ENCODE measurements around the gene CLSTN1. TPM values are rescaled to one million over a fixed set of nuclear protein-coding genes. Genes with fewer than 3 reads are reported as not detected.
A peak's percentile ranks its signal among the peaks of the same experiment; 100 is the strongest.

Gene CLSTN1
- total and polyA plus RNA-seq, 12 donors = 37.1 to 79.8 (median 63.8) TPM

DNA sequence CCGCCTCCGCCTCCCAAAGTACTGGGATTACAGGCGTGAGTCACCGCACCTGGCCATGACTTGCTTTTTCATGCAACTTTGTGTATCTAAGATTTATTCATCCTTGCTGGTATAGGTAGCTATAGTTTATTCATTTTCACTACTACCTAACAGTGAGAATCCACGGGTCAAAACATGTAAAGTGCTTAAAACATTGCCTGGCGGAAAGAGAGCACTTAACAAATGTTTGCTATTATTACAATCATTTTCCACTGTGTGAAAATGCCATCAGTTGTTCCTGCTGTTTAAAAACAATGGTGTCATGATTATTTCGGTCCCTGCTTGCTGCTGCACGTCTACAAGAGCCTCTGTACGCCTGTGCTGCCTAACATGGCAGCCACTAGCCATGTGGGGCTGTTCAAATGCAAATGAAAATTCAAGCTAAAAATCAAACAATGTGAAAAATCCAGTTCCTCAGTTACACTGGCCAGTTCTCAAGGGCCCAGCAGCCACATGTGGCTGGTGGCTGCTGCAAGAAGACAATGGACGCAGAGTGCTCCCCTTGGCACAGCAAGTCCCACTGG is 65.1 kb downstream of the CLSTN1 start:
- DNase-seq (no peak), ATAC-seq (peak in 5 of 8 donors; percentile 48 to 73 (median 57))
- no peaks in the 10 kb centered on the region for H3K9me3 ChIP-seq
- H3K36me3 ChIP-seq = peaks cover 0 to 24% (median 0%) of the 10 kb centered on the region in 9 donors
- peaks cover 0 to 33% (median 20%) of the 10 kb centered on the region in 9 donors for H3K4me1 ChIP-seq
- no peak for TF ChIP-seq CTCF (IDR thresholded peaks at IDR 0.05)
- no peaks in the 10 kb centered on the region for H3K27me3 ChIP-seq
- no peak overlapping the region for H3K4me3 ChIP-seq
- intact Hi-C loops (cut with DNase I) = no loop called here
- H3K27ac ChIP-seq = peak overlapping the region in 4 of 10 donors; percentile 30 to 51 (median 42)
- 93 to 98% methylated on average over 10 of the region's 10 CpGs for WGBS, 2 donors

- H3K36me3 ChIP-seq = peaks cover 0 to 46% (median 7%) of the 10 kb centered on the region in 9 donors
- intact Hi-C loops (cut with DNase I) = no loop called here
- H3K9me3 ChIP-seq = no peaks in the 10 kb centered on the region
- no peak for DNase-seq
- peaks cover 0 to 40% (median 20%) of the 10 kb centered on the region in 9 donors for H3K4me1 ChIP-seq
- no peak overlapping the region for H3K4me3 ChIP-seq
- no peaks in the 10 kb centered on the region for H3K27me3 ChIP-seq
- TF ChIP-seq CTCF (IDR thresholded peaks at IDR 0.05) = no peak
- 31 to 34% methylated on average over 10 of the region's 10 CpGs for WGBS, 2 donors
- peak in 4 of 8 donors; percentile 53 to 66 (median 62) for ATAC-seq
- peak overlapping the region in 2 of 10 donors; percentile 7 to 23 for H3K27ac ChIP-seq
These were observed 68.2 kb downstream of the CLSTN1 start for GRCh38 chr1:9755441-9755995.

DNA sequence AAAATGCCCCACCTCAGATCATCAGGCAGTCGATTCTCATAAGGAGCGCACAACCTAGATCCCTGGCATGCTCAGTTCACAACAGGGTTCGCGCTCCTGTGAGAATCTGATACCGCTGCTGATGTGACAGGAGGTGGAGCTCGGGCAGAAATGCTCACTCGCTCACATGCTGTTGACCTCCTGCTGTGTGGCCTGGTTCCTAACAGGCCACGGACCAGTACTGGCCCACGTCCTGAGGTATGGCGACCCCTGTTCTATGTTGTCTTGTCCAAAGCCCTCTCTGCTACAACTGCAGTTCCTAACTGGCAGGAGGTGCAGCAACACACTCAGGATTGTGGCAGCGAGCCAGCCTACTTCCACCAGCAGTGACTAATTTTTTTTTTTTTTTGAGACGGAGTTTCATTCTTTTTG is 70.6 kb downstream of the CLSTN1 start:
- Histone ChIP-seq H3K36me3 (peaks cover 0 to 70% (median 16%) of the 10 kb centered on the region in 9 donors), H3K4me1 (peaks cover 0 to 22% (median 11%) of the 10 kb centered on the region in 9 donors), H3K27ac (no peak overlapping the region), H3K27me3 (no peaks in the 10 kb centered on the region), H3K9me3 (no peaks in the 10 kb centered on the region), H3K4me3 (no peak overlapping the region)
- ATAC-seq (peak in 4 of 8 donors; percentile 37 to 69 (median 54)), DNase-seq (peak; percentile 38 to 50)
- 72 to 73% methylated on average over 12 of the region's 12 CpGs for WGBS, 2 donors
- no peak for TF ChIP-seq CTCF (IDR thresholded peaks at IDR 0.05)
- intact Hi-C loops (cut with DNase I) = no loop called here

DNA sequence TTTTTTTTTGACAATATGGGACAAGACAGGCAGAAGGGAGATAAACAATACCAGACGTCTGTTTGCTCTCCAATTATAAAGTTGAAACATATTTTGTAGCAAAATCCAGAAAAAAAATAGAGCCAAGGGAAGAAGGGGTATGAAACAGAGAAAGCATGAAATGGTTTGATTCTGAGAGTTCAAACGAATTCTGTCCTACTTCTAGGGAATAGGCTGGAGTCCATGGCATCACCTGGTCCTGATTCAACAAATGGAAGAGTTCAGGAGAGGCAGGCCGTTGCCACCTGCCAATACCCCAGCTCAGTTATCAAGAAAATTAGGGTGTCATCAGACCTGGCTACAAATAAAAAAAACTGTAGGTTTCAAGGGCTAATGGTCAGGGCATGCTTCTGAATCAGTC is 71.8 kb downstream of the CLSTN1 start:
- no peak overlapping the region for H3K27ac ChIP-seq
- TF ChIP-seq CTCF (IDR thresholded peaks at IDR 0.05) = no peak
- WGBS, 2 donors = 79 to 87% methylated on average over 3 of the region's 3 CpGs
- peaks cover 0 to 22% (median 11%) of the 10 kb centered on the region in 9 donors for H3K4me1 ChIP-seq
- H3K27me3 ChIP-seq = no peaks in the 10 kb centered on the region
- peaks cover 0 to 81% (median 16%) of the 10 kb centered on the region in 9 donors for H3K36me3 ChIP-seq
- H3K4me3 ChIP-seq = no peak overlapping the region
- ATAC-seq (no peak), DNase-seq (no peak)
- intact Hi-C loops (cut with DNase I) = no loop called here
- no peaks in the 10 kb centered on the region for H3K9me3 ChIP-seq

Data from heart right ventricle (tissue), 16 donors.